Measurements from ENCODE around the gene SLC40A1. TPM values are rescaled to one million over a fixed set of nuclear protein-coding genes. Genes with fewer than 3 reads are reported as not detected.

The SLC40A1 gene, protein sequence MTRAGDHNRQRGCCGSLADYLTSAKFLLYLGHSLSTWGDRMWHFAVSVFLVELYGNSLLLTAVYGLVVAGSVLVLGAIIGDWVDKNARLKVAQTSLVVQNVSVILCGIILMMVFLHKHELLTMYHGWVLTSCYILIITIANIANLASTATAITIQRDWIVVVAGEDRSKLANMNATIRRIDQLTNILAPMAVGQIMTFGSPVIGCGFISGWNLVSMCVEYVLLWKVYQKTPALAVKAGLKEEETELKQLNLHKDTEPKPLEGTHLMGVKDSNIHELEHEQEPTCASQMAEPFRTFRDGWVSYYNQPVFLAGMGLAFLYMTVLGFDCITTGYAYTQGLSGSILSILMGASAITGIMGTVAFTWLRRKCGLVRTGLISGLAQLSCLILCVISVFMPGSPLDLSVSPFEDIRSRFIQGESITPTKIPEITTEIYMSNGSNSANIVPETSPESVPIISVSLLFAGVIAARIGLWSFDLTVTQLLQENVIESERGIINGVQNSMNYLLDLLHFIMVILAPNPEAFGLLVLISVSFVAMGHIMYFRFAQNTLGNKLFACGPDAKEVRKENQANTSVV
- polyA plus RNA-seq (2012; ENCODE audit: missing spikeins), result not detected

DNA sequence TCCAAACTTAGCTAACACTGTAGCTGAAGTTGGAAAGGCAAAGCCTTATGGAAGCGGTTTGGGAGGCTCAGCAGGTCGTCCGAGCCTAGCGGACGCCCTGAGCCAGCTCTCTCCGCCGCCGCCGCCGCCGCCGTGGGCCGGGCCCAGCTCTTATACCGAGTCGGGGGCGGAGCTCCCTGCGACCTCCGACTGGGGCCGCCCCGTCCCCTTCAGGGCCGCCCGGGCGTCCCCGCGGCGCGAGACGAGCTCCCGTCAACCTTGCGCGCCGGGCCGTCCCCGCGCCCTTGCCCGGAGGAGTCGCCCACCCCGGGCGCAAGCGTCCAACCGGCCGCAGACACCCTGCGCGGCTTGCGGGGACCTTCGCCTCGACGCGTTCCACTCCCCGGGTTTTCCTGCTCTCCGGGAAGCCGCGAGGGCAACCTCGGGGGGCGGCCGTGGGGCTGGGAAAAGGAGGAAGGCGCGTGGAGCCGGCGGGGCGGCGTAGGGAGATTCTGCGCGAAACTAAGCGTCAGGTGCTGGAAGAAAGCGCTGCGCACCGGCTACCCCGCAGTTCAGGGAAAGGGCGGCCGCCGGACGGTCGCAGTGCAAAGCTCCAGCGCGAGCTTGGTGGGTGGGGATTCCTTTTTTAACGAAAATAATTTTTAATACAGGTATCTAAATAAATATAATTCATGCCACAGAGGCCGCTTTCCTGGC lies at the start of gene SLC40A1:
SLC40A1 (minus strand) TSS at position 129 of the 696 bp plus-strand sequence. CDS start 326 bp downstream, outside the sequence.
- FAIRE-seq (no peak), DNase-seq (ENCODE audit: insufficient read length) (peak; percentile 33)
- TF ChIP-seq POLR2AphosphoS5 (IDR thresholded peaks at IDR 0.05; ENCODE audit: low read depth, low read length), result no peak
- no peak for TF ChIP-seq POLR2A (IDR thresholded peaks at IDR 0.05; ENCODE audit: low read depth, low read length)

DNA sequence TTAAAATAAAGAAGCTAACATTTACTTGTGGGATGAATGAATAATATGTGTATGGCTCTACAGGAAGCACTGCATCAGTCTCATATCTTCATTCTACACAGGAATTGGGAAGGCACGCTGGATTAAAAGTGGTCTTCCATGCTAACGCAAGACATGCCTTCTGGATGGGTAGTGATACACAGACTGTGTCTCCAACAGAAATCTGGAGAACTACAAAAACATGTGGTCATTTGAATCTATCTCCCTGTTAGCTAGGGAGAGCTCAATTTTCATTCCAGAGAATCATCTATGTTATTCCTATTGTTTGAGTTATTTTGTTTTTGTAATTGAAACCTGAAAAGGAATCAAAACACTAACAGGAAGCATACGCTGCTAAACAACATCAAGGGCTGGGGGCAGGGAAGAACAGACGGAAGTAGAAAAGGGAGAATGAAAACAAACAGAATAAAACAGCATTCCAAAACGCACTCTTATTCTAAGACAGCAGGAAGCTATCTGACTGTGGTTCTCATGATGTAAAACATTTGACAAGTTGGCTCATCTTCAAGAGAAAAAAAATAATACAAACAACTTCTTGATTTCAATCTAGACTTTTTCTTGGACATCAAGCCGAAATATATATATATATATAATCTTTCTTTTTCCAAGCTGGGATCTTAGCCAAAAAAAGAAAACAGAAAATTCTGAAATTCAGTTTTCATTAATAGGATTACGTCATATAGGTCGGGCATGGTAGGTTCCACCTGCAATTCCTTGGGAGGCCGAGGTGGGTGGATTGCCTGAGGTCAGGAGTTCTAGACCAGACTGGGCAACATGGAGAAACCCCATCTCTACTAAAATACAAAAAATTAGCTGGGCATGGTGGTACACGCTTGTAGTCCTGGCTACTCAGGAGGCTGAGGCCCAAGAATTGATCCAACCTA lies 49.2 kb upstream of the SLC40A1 start:
- FAIRE-seq, result no peak
- no peak for DNase-seq (ENCODE audit: insufficient read length)
- TF ChIP-seq POLR2AphosphoS5 (IDR thresholded peaks at IDR 0.05; ENCODE audit: low read depth, low read length) (no peak), POLR2A (IDR thresholded peaks at IDR 0.05; ENCODE audit: low read depth, low read length) (no peak), TAF1 (IDR thresholded peaks at IDR 0.05; ENCODE audit: borderline replicate concordance, low read depth, low read length) (no peak)

DNA sequence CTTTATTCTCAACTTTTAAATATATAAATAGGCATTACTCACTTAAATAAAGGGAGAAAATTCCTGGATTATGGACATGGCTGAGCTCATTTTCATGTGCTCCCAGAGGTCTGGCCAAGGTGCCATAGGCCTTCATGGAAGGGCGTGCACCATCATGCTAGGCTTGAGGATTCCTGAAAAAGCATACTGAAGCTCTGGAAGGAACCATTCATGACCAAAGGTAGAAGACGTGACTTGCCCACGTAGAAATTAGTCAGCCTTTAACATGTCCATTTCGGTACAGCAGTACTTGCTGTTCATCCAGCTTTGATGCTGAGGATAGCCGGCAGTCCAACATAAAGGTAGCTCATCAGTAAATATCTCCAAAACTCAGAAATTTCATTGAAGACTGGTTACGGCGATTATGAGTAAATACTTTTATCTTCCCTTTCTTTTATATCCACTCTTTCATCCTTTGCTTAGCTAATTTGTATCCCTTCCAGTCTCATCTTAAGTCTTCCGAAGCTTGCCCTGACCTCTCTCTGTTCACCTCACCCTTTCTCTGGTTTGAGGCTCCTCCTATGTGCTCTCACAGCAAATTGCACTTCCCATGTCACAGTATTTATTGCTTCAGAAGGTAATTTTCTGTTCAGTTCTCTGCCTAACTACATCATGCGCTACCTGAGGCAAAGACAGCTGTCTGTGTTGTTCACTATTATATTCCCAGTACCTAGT lies 48.4 kb upstream of the SLC40A1 start:
- TF ChIP-seq POLR2AphosphoS5 (IDR thresholded peaks at IDR 0.05; ENCODE audit: low read depth, low read length) (no peak), TAF1 (IDR thresholded peaks at IDR 0.05; ENCODE audit: borderline replicate concordance, low read depth, low read length) (no peak), POLR2A (IDR thresholded peaks at IDR 0.05; ENCODE audit: low read depth, low read length) (no peak)
- FAIRE-seq, result no peak
- DNase-seq (ENCODE audit: insufficient read length), result no peak

DNA sequence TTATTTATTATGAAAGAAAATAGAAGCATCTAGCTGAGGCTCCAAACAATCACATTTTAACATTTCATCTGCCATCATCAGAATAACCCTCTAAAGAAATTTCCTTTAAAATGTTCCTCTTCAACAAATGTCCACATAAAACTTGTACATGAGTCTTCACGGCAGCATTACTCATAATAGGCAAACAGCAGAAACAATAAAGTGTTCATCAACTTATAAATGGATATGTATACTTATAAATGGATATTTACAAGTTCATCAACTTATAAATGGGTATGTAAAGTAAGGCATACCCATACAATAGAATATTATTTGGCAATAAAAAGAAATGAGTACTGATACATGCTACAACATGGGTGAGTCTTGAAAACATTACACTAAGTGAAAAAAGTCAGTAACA lies 47.2 kb upstream of the SLC40A1 start:
- DNase-seq (ENCODE audit: insufficient read length), result no peak
- TF ChIP-seq POLR2AphosphoS5 (IDR thresholded peaks at IDR 0.05; ENCODE audit: low read depth, low read length) (no peak), POLR2A (IDR thresholded peaks at IDR 0.05; ENCODE audit: low read depth, low read length) (no peak), TAF1 (IDR thresholded peaks at IDR 0.05; ENCODE audit: borderline replicate concordance, low read depth, low read length) (no peak)
- no peak for FAIRE-seq

DNA sequence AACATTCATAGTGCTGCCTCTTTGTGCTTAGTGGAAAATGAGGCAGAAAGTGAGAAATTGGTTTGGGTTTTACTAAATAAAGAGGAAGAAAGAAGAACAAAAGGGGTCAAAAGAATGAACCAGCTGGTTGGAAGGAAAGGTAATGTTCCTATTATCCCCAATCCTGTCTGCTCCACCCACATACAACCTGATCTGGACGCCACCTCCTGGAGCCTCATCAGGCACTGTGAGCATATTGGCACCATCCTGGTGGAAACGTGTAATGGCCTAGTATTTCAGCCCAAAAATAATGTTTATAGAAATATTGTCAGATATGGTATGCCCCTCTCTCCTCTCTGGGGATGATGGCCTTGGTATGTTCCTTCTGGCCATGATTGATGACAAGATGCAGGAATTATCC lies 45.0 kb upstream of the SLC40A1 start:
- no peak for TF ChIP-seq TAF1 (IDR thresholded peaks at IDR 0.05; ENCODE audit: borderline replicate concordance, low read depth, low read length)
- TF ChIP-seq POLR2AphosphoS5 (IDR thresholded peaks at IDR 0.05; ENCODE audit: low read depth, low read length), result no peak
- TF ChIP-seq POLR2A (IDR thresholded peaks at IDR 0.05; ENCODE audit: low read depth, low read length), result no peak
- DNase-seq (ENCODE audit: insufficient read length), result no peak
- no peak for FAIRE-seq

DNA sequence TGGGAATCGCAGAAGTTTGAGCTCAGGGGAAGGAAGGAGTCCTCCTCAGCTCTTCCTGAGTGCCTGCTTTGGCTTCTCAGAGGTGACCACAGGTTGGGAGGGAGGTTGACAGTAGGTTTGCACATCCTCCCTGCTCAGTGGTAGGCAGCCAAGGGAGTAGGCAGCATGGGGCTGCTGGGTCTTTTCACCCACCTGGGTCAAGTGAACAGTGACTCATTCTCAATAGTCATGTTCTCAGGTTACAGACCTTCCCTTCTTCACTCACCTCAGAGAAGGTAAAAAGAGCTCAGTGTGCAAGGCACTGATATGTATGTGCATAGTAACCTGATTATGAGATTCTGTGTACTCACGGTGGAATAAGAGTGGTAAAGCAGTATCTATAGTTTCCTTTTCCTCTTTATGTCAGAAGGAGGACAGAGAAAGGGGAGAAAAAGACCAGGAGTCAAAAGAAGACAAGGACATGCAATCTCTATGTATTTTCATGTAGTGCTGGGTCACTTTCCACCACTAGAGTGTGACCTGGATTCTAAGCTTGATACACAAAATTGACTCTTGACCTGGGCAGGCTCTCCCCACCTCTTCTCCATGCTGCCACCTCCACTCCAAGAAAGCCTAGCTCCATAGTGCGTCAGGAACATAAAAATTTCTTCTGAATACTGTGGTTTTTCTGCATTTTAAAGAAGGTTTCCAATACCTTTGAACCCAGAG lies 44.2 kb upstream of the SLC40A1 start:
- FAIRE-seq (no peak), DNase-seq (ENCODE audit: insufficient read length) (no peak)
- TF ChIP-seq TAF1 (IDR thresholded peaks at IDR 0.05; ENCODE audit: borderline replicate concordance, low read depth, low read length), result no peak
- TF ChIP-seq POLR2A (IDR thresholded peaks at IDR 0.05; ENCODE audit: low read depth, low read length), result no peak
- TF ChIP-seq POLR2AphosphoS5 (IDR thresholded peaks at IDR 0.05; ENCODE audit: low read depth, low read length), result no peak

DNA sequence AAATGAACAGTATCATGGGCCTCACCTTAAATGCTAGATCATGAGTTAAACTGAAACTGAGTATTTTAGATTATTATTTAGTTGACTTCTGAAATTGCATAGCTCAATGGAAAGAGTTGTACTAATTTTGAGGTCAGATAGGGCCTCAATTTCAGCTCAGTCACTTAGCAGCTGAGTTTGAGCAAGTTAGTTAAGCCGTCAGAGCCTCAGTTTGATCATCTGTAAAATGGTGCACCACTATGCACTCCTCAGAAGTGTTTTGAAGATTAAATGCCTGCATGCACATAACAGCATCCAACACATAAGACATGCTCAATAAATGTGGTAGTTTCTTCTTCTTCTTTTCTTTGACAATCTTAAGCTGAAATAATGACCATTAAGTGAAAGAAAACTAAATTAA lies 42.5 kb upstream of the SLC40A1 start:
- TF ChIP-seq POLR2A (IDR thresholded peaks at IDR 0.05; ENCODE audit: low read depth, low read length) (no peak), POLR2AphosphoS5 (IDR thresholded peaks at IDR 0.05; ENCODE audit: low read depth, low read length) (no peak), TAF1 (IDR thresholded peaks at IDR 0.05; ENCODE audit: borderline replicate concordance, low read depth, low read length) (no peak)
- no peak for FAIRE-seq
- no peak for DNase-seq (ENCODE audit: insufficient read length)

DNA sequence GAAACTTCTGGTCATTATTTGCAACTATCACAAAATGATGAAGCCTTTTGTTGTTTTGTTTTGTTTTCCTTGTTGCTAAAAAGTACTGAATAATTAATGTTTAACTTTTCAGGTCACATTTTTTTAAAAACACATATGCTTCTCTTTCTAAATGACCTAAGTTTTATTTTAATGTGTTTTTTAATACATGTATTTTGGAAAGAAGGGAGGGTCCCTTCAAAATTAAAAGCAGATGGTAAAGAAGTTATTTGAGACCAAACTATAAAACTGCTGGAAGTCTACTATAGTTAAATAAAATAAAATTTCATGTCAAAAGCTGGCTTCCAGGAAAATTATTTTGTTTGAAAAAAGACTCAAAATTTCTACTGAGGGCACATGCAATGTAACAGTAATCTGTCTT lies 41.2 kb upstream of the SLC40A1 start:
- TF ChIP-seq POLR2AphosphoS5 (IDR thresholded peaks at IDR 0.05; ENCODE audit: low read depth, low read length) (no peak), POLR2A (IDR thresholded peaks at IDR 0.05; ENCODE audit: low read depth, low read length) (no peak), TAF1 (IDR thresholded peaks at IDR 0.05; ENCODE audit: borderline replicate concordance, low read depth, low read length) (no peak)
- no peak for DNase-seq (ENCODE audit: insufficient read length)
- FAIRE-seq, result no peak

DNA sequence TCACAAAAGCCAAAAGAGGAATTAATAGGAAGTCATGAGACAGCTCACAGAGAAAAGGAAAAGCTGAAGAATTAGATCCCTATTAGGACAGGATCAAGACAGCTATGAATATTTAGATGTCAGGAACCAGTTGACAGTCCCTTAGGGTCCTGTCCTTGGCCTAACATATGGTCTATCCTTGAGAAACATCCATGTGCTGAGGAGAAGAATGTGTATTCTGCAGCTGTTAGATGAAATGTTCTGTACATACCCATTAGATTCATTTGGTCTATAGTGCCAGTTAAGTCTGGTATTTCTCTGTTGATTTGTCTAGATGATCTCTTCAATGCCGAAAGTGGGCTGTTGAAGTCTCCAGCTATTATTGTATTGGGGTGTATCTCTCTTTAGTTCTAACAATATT lies 37.6 kb upstream of the SLC40A1 start:
- FAIRE-seq, result no peak
- TF ChIP-seq TAF1 (IDR thresholded peaks at IDR 0.05; ENCODE audit: borderline replicate concordance, low read depth, low read length) (no peak), POLR2AphosphoS5 (IDR thresholded peaks at IDR 0.05; ENCODE audit: low read depth, low read length) (no peak), POLR2A (IDR thresholded peaks at IDR 0.05; ENCODE audit: low read depth, low read length) (no peak)
- DNase-seq (ENCODE audit: insufficient read length), result no peak

DNA sequence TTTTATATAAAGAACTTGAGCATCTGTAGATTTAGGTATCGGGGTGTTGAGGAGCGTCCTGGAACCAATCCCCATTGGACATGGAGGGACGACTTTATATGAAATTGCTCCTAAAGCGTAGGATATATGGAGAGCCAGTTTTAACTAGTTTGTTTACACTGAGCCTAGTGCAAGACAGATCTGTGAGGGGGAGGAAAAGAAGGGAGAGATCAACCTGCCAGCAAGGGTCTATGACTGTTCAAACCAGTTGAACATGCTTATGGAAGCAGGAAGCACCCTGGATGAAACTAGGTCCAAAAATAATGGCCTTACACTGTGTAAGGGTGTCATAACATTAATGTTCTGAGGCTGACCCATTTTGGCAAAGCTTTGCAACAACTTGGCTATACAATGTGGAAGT lies 34.0 kb upstream of the SLC40A1 start:
- TF ChIP-seq POLR2AphosphoS5 (IDR thresholded peaks at IDR 0.05; ENCODE audit: low read depth, low read length) (no peak), TAF1 (IDR thresholded peaks at IDR 0.05; ENCODE audit: borderline replicate concordance, low read depth, low read length) (no peak), POLR2A (IDR thresholded peaks at IDR 0.05; ENCODE audit: low read depth, low read length) (no peak)
- FAIRE-seq (peak; percentile 78), DNase-seq (ENCODE audit: insufficient read length) (no peak)
